HEK293 (cell line): Measurements from ENCODE around the gene UBIAD1.

ENCODE experiments used
- CTCF ChIA-PET: fragments of 350-600 bp; formaldehyde crosslinking; extraction: SDS; loops from one replicate; lab custom pipeline; 2021; ENCODE audit warnings: antibody characterized with exemption; lab: Yijun Ruan, JAX
- POLR2A ChIA-PET: fragments of 300-600 bp; formaldehyde crosslinking; extraction: SDS; loops from one replicate; lab custom pipeline; 2020; ENCODE audit warnings: antibody characterized with exemption, inconsistent platforms; lab: Yijun Ruan, JAX
- H3K27ac ChIP-seq: fragments of 200-500 bp; sonication (Bioruptor generic); 2 replicates; pipeline ENCODE4 v1.5.1; 2014; ENCODE audit warnings: low read depth, low read length, control low read depth, inconsistent platforms; ENCODE audit errors: extremely low read depth
- H3K36me3 ChIP-seq, 2 experiments: fragments of 200-500 bp in 1 of 2; sonication (Bioruptor generic) in 1 of 2; 1 replicate in 1 of 2; 2 replicates in 1 of 2; pipeline ENCODE4 v1.5.1; 2014 to 2017; ENCODE audit warnings: inconsistent platforms in 2 of 2, low read length in 2 of 2; ENCODE audit not compliant: control insufficient read depth in 2 of 2, insufficient read depth in 1 of 2
- H3K4me1 ChIP-seq: fragments of 200-500 bp; sonication (Bioruptor generic); 2 replicates; pipeline ENCODE4 v1.5.1; 2014; ENCODE audit warnings: mild to moderate bottlenecking, low read length, inconsistent platforms; ENCODE audit not compliant: control insufficient read depth, insufficient read depth
- H3K4me3 ChIP-seq: 2 replicates; pipeline ENCODE4 v1.5.1; 2011; ENCODE audit warnings: low read depth, mild to moderate bottlenecking, control low read depth, low read length, moderate library complexity
- H3K9me3 ChIP-seq: fragments of 200-500 bp; sonication (Bioruptor generic); 2 replicates; pipeline ENCODE4 v1.5.1; 2014; ENCODE audit warnings: low read depth, low read length, inconsistent platforms; ENCODE audit not compliant: control insufficient read depth, insufficient read depth
- PRDM10 ChIP-seq: fragments of 450-650 bp; formaldehyde crosslinking; IDR thresholded peaks from 2 replicates; pipeline ENCODE4 v1.5.1; 2016; ENCODE audit warnings: missing biosample characterization, missing genetic modification characterization
- SCRT1 ChIP-seq: fragments of 450-650 bp; formaldehyde crosslinking; IDR thresholded peaks from 2 replicates; pipeline ENCODE4 v1.5.1; 2016; ENCODE audit warnings: missing biosample characterization, missing genetic modification characterization, borderline replicate concordance
- ZBTB7A ChIP-seq: fragments of 450-650 bp; formaldehyde crosslinking; IDR thresholded peaks from 2 replicates; pipeline ENCODE4 v1.5.1; 2016; ENCODE audit warnings: low read depth, missing biosample characterization, missing genetic modification characterization
- ZNF18 ChIP-seq: fragments of 450-650 bp; formaldehyde crosslinking; IDR thresholded peaks from 2 replicates; pipeline ENCODE4 v1.5.1; 2016; ENCODE audit warnings: missing biosample characterization, missing genetic modification characterization
- ZNF2 ChIP-seq: fragments of 450-650 bp; formaldehyde crosslinking; IDR thresholded peaks from 2 replicates; pipeline ENCODE4 v1.5.1; 2016; ENCODE audit warnings: missing biosample characterization, missing genetic modification characterization
- ZNF223 ChIP-seq: fragments of 450-650 bp; formaldehyde crosslinking; IDR thresholded peaks from 2 replicates; pipeline ENCODE4 v1.5.1; 2016; ENCODE audit warnings: missing biosample characterization, missing genetic modification characterization
- ZNF23 ChIP-seq: fragments of 450-650 bp; formaldehyde crosslinking; IDR thresholded peaks from 2 replicates; pipeline ENCODE4 v1.5.1; 2016; ENCODE audit warnings: missing biosample characterization, missing genetic modification characterization, borderline replicate concordance
- ZNF248 ChIP-seq: fragments of 450-650 bp; formaldehyde crosslinking; IDR thresholded peaks from 2 replicates; pipeline ENCODE4 v1.5.1; 2017; ENCODE audit warnings: missing biosample characterization, missing genetic modification characterization
- ZNF280C ChIP-seq: fragments of 450-650 bp; formaldehyde crosslinking; IDR thresholded peaks from 2 replicates; pipeline ENCODE4 v1.5.1; 2016; ENCODE audit warnings: missing biosample characterization, missing genetic modification characterization
- ZNF404 ChIP-seq: fragments of 450-650 bp; formaldehyde crosslinking; IDR thresholded peaks from 2 replicates; pipeline ENCODE4 v1.5.1; 2017; ENCODE audit warnings: missing biosample characterization, missing genetic modification characterization
- ZNF423 ChIP-seq: fragments of 450-650 bp; formaldehyde crosslinking; IDR thresholded peaks from 2 replicates; pipeline ENCODE4 v1.5.1; 2016; ENCODE audit warnings: missing biosample characterization, missing genetic modification characterization
- ZNF48 ChIP-seq: fragments of 450-650 bp; formaldehyde crosslinking; IDR thresholded peaks from 2 replicates; pipeline ENCODE4 v1.5.1; 2016; ENCODE audit warnings: missing biosample characterization, missing genetic modification characterization
- ZNF510 ChIP-seq: fragments of 450-650 bp; formaldehyde crosslinking; IDR thresholded peaks from 2 replicates; pipeline ENCODE4 v1.5.1; 2018; ENCODE audit warnings: mild to moderate bottlenecking, missing genetic modification characterization, missing biosample characterization; ENCODE audit not compliant: insufficient replicate concordance
- ZNF571 ChIP-seq: fragments of 450-650 bp; formaldehyde crosslinking; IDR thresholded peaks from 2 replicates; pipeline ENCODE4 v1.5.0; 2017; ENCODE audit warnings: missing biosample characterization, missing genetic modification characterization
- ZNF621 ChIP-seq: fragments of 450-650 bp; formaldehyde crosslinking; IDR thresholded peaks from 2 replicates; pipeline ENCODE4 v1.5.1; 2017; ENCODE audit warnings: missing biosample characterization, missing genetic modification characterization
- ZNF660 ChIP-seq: fragments of 450-650 bp; IDR thresholded peaks from 2 replicates; pipeline ENCODE4 v1.5.1; 2018; ENCODE audit warnings: missing biosample characterization, mild to moderate bottlenecking, missing genetic modification characterization
- ZNF707 ChIP-seq: fragments of 450-650 bp; formaldehyde crosslinking; IDR thresholded peaks from 2 replicates; pipeline ENCODE4 v1.5.1; 2016; ENCODE audit warnings: missing biosample characterization, missing genetic modification characterization
- ZNF76 ChIP-seq: fragments of 450-650 bp; formaldehyde crosslinking; IDR thresholded peaks from 2 replicates; pipeline ENCODE4; 2016; ENCODE audit warnings: low read depth, missing biosample characterization, missing genetic modification characterization, borderline replicate concordance
- ZNF777 ChIP-seq: fragments of 450-650 bp; formaldehyde crosslinking; IDR thresholded peaks from 2 replicates; pipeline ENCODE4 v1.5.1; 2017; ENCODE audit warnings: missing biosample characterization, missing genetic modification characterization, borderline replicate concordance
- ZNF791 ChIP-seq: fragments of 450-650 bp; formaldehyde crosslinking; IDR thresholded peaks from 2 replicates; pipeline ENCODE4 v1.5.1; 2016; ENCODE audit warnings: missing biosample characterization, missing genetic modification characterization
- TF ChIP-seq, protein P1 (sequence below): fragments of 450-650 bp; formaldehyde crosslinking; IDR thresholded peaks from 2 replicates; pipeline ENCODE4 v1.5.1; 2016; ENCODE audit warnings: missing biosample characterization, missing genetic modification characterization
- TF ChIP-seq, protein P2 (sequence below): fragments of 450-650 bp; formaldehyde crosslinking; IDR thresholded peaks from 2 replicates; pipeline ENCODE4 v1.5.1; 2016; ENCODE audit warnings: missing biosample characterization, missing genetic modification characterization
- TF ChIP-seq, protein P3 (sequence below): fragments of 450-650 bp; formaldehyde crosslinking; IDR thresholded peaks from 2 replicates; pipeline ENCODE4 v1.5.1; 2016; ENCODE audit warnings: missing biosample characterization, missing genetic modification characterization

UBIAD1 gene

GRCh38 chr1:11229203-11229602 is 43.8 kb upstream of the UBIAD1 start (continued):
- TF ChIP-seq ZNF18 (tag by site-specific recombination) (no peak), ZBTB7A (tag by site-specific recombination) (no peak), ZNF707 (no peak), ZNF23 (tag by site-specific recombination) (no peak), ZNF223 (tag by site-specific recombination) (no peak), ZNF777 (tag by site-specific recombination) (no peak), ZNF791 (tag by site-specific recombination) (no peak)

GRCh38 chr1:11233208-11233607 is 39.8 kb upstream of the UBIAD1 start:
- peaks cover 55 to 100% of the 10 kb centered on the region in 2 experiments for H3K36me3 ChIP-seq
- CTCF ChIA-PET = interaction anchor here (0.7 to 3.8 kb wide), 2 partner anchors 8 to 196 kb away, joined by 5 to 18 read pairs; no protein-coding TSS in a partner anchor

More at GRCh38 chr1:11233208-11233607, 39.8 kb upstream of the UBIAD1 start:
- POLR2A ChIA-PET = no interaction called here
- H3K4me3 ChIP-seq = no peak overlapping the region
- H3K9me3 ChIP-seq = no peaks in the 10 kb centered on the region
- H3K27ac ChIP-seq = no peak overlapping the region
- no peaks in the 10 kb centered on the region for H3K4me1 ChIP-seq
- TF ChIP-seq ZNF48 (no peak), SCRT1 (no peak), ZNF248 (tag by site-specific recombination) (no peak), ZNF660 (tag by site-specific recombination) (no peak), ZNF510 (tag by site-specific recombination) (no peak), ZNF404 (tag by site-specific recombination) (no peak), ZNF280C (tag by site-specific recombination) (no peak), ZNF621 (tag by site-specific recombination) (no peak), ZNF2 (tag by site-specific recombination) (no peak), ZNF571 (tag by site-specific recombination) (no peak), ZNF423 (tag by site-specific recombination) (no peak), PRDM10 (tag by site-specific recombination) (no peak), ZNF76 (tag by site-specific recombination) (no peak)
- TF ChIP-seq, protein P1, sequence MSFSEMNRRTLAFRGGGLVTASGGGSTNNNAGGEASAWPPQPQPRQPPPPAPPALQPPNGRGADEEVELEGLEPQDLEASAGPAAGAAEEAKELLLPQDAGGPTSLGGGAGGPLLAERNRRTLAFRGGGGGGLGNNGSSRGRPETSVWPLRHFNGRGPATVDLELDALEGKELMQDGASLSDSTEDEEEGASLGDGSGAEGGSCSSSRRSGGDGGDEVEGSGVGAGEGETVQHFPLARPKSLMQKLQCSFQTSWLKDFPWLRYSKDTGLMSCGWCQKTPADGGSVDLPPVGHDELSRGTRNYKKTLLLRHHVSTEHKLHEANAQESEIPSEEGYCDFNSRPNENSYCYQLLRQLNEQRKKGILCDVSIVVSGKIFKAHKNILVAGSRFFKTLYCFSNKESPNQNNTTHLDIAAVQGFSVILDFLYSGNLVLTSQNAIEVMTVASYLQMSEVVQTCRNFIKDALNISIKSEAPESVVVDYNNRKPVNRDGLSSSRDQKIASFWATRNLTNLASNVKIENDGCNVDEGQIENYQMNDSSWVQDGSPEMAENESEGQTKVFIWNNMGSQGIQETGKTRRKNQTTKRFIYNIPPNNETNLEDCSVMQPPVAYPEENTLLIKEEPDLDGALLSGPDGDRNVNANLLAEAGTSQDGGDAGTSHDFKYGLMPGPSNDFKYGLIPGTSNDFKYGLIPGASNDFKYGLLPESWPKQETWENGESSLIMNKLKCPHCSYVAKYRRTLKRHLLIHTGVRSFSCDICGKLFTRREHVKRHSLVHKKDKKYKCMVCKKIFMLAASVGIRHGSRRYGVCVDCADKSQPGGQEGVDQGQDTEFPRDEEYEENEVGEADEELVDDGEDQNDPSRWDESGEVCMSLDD = no peak
- TF ChIP-seq, protein P2, sequence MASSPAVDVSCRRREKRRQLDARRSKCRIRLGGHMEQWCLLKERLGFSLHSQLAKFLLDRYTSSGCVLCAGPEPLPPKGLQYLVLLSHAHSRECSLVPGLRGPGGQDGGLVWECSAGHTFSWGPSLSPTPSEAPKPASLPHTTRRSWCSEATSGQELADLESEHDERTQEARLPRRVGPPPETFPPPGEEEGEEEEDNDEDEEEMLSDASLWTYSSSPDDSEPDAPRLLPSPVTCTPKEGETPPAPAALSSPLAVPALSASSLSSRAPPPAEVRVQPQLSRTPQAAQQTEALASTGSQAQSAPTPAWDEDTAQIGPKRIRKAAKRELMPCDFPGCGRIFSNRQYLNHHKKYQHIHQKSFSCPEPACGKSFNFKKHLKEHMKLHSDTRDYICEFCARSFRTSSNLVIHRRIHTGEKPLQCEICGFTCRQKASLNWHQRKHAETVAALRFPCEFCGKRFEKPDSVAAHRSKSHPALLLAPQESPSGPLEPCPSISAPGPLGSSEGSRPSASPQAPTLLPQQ (tag by site-specific recombination) = no peak
- TF ChIP-seq, protein P3, sequence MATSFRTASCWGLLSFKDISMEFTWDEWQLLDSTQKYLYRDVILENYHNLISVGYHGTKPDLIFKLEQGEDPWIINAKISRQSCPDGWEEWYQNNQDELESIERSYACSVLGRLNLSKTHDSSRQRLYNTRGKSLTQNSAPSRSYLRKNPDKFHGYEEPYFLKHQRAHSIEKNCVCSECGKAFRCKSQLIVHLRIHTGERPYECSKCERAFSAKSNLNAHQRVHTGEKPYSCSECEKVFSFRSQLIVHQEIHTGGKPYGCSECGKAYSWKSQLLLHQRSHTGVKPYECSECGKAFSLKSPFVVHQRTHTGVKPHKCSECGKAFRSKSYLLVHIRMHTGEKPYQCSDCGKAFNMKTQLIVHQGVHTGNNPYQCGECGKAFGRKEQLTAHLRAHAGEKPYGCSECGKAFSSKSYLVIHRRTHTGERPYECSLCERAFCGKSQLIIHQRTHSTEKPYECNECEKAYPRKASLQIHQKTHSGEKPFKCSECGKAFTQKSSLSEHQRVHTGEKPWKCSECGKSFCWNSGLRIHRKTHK (tag by site-specific recombination) = no peak
